GM18858 (cell line): ENCODE measurements around the gene LRMDA.

Experiments
- ATAC-seq: cut with Tn5 transposase; IDR thresholded peaks from one replicate; pipeline ENCODE4 v1.9.1; 2021; ENCODE audit not compliant: unreplicated experiment

LRMDA gene

DNA sequence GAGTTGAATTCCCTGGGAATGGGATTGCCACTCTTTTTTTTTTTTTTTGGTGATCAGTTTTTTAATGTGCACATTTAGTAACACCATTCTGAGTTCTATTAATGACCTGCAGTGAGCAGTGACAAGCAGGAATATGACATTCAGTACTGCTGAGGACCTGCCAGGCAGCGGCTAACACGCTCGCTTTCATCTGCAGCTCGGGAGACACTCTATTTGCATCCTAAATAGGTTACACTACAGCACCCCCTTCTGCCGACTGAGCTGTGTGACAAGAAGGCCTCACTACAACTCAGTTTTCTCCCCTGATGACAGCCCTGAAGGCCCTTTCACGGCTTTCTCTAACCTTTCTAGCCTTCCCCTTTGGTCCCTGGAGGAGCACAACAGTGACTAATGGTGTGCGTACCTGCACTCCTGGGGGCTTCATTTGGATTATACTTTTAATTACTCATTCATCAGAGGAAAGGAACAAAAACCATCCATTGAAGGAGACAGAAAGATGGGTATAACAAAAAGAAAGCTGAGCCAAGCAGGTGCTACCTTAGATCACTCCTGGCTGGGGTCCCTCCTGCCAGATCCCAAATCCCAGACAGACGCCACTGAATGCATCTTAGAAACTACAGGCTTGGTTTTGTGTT lies 872.4 kb downstream of the LRMDA start:
- ATAC-seq, result no peak

DNA sequence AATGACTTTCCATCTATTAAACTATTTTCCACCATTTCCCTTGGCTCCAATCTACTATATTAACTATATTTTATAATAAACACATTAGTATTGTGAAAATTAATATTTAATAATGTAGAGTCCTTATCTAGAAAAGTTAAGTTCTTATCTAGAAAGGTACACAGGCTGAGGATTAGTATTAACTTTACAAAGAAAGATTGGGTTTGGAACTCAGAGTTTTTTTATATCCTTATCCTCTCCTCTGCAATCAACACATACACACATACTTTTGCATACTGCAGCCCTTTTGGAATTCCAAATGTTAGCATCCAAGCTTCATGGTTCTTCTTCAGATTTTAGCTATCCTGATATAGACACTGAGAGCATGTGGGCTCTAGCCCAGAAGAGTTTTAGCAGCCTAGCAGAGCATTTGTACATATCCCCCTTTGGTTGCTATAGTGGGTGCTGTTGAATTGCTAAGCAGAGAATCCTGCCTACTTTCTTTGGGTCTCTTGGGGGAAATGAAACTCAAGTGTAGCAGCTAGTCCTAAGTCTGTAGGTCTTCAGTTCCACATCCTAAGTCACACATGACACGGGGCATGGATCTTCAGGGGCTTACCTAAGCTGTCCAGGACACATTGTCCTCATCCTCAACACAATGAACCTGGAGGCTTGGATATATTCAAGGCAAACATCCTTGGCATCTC lies 874.6 kb downstream of the LRMDA start:
- no peak for ATAC-seq

DNA sequence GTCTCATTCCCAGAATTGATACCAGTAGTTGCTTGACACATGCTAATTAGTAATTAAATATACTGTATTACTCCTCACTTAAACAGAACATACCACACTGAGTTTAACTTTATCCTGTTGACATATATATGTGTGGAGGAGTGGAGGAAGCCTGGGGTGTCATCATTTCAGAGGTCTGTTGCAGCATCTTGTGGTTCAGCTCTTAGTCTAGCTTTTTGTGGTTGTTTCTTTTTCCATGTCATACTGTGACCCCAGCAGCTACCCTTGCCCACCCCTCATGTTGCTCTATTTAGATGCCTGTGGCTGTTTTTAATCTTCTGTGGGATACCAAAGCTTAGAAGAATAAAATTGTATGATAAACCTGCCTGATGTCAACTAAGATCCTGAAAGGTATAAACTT lies 875.4 kb downstream of the LRMDA start:
- no peak for ATAC-seq

DNA sequence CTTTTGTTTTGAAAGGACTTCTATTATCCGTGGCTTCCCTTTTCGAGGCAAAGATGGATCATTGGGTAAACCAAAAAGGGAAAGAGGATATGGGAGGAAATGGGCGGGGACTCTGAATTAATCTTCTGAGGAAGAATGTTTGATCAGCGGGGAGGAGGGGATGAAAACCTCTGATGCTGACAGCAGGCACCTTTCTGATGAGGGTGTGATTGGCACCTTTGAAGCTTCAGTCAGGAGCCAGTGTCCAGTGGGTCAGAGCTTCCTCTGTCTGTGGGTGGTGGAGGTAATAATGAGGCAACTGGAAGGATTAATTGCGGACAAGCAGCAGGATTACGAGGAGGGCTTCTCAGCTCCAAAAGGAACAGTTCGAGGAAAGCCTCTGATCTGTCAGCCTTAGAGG lies 877.6 kb downstream of the LRMDA start:
- no peak for ATAC-seq

DNA sequence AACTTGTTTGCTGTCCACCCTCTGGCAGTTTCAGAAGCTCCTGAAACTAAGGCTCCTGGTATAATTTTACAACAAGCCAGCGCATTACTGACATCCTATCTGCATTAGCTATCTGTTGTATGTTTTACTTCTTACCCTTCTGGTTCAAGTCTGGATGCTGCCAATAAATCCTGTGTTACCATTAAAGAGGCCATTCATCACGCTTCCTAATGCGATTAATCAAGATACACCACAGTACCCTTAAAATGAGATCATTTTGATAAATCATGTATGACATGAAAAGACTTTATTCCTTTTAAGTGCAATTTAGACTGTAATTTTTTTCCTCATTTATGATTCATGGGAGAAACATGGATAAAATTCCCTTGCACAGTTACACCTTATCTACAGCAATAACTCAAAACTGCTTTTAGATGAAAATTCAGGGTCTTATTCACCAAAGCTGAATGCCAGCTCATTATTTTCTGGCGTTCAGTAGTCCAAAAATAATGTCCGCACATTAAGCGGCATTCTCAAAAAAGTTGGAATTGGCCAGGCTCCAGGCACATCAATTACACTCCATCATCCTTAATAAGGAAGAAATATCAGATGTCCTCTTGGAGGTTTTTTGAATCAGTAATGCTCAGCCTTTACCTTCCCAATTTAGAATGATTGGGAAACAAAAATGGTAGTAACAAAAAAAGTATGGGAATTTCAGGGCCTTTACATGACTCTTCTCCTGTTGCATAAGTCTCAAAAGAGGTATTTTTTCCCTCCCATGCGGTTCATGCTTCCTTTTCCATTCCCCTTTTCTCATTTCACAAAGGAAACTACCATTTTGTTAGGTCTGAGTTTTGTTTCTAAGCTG lies 878.5 kb downstream of the LRMDA start:
- ATAC-seq, result no peak

DNA sequence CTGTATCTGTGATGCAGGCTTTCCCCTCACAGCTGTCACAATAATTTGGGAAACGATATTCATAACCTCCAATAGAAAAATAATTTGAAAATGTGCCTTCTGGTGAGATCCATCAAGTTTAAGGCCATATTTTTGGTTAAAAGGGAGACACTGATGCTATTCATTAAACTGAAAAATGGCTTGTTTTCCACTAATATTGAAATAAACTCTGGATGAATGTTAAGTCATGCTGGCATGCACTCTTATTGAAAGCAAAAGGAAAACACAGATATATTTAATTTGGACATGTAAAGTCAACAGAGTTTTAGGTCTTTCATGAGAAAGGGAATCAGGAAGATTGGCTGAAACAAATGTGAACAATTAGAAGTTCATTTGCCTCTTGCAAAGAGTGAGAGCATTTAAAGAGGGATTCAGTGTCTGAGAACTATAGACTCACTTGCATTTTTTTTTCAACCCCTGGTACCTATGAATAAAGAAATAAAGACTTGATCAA lies 879.2 kb downstream of the LRMDA start:
- no peak for ATAC-seq

DNA sequence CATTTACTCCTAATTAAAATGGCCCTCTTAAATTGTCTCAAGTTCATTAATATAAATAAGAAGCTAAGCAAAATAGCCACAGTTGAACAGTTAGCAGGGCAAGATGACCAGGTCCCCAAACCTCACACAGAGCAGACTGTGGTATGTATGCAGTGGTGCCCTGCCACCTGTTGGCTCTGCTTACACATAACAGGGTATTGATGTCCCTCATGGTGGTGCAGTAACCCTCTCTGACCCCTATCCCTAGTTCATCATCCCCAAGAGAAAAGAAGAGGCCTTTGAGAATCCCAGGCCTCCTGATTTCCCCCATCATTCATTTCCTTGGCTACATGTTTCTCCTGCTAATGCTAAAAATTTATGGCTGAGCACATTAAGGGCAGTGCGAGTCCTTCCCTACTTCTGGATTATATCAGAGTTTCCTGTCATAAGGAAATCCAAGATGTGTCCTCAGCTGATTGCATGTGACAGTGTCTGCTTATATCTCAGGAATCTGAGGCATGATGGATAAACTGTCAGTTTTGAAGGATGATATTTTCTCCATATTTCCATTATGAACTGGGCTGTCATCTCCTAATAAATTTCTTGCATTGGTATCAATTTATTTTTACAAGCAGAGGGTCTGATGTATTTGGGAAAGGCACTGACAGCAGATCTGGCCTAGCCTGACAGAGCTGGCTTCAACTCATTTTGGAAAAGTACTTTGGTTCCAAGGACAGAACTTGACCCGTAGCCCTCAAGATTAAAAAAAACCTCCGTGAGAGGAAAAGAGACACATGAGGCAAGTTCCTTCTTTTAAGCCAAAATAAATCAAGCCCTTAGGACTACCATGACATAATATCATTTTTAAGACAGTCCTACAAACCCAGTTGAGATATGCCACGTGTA lies 880.6 kb downstream of the LRMDA start:
- ATAC-seq, result no peak

DNA sequence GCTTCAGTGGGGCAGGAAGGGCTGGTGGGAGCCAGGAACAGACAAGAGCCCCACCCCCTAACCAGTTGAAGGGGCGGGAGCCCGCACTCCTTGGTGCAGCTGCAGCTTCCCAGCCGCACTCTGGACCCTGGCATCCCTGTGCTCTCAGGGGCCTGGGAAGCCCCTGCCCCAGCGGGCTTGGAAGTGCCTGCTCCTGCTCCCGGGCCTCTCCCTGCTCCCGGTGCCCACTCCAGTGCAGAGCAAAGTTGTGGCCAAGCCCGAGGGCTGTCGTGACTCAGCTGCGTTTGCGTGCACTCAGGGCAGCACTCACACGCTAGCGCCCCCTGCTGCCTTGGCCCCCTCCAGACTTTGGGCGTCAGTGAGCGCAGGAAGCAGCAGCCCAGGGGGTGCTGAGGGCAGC lies 883.8 kb downstream of the LRMDA start:
- ATAC-seq, result no peak

DNA sequence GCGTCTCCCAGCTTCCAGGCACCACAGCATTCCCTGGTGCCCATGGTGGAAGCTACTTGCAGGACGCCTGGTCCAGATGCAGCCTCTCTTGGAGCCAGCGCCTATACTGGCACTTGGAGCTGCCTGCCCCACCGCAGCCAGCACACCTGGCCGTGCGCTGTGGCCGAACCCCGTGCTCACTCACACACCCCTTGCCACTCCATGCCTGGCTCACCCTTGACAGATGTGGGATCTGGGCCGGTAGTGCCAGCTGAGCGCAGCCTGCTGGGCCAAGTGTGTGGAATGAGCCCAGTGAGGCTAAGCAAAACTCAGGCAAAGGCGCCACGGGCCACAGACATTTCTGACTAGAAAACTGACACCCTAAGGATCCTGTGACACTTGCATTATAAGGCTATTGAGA lies 884.8 kb downstream of the LRMDA start:
- no peak for ATAC-seq

DNA sequence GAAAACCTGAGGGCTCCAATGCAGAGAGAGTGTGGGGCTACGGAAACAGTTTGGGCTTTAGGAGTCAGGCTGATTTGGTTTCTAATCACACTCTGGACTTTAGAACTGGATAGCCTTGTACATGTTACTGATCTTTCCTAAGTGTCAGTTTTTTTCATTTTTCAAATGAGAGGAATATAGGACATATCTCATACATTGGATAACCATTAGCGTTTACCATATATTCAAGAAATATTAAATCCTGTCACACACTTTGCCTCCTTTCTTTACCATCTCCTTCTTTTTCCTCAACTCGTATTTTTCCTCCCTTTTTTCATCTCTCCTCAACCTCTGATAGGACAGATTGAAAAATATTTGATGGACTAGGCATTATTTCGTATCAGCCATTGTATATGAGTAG lies 885.7 kb downstream of the LRMDA start:
- no peak for ATAC-seq

DNA sequence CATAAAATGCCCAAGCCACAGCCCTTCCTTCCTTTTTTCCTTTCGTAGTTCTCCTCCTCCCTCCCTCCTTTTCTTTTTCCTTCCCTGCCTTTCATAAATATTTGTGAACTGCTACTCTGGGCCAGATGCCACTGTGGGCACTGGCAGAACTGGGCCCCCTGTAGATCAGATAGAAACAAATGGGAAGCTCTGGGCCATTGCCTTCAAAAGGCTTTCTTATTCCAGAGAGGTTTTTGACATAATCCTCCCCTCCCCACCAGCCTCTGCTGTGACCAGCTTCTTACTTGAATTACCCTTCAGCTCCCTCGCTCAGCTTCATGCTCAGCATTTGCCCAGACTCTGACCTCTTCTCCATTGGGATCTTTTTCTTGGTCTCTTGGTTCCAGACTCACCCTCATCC lies 886.8 kb downstream of the LRMDA start:
- no peak for ATAC-seq

DNA sequence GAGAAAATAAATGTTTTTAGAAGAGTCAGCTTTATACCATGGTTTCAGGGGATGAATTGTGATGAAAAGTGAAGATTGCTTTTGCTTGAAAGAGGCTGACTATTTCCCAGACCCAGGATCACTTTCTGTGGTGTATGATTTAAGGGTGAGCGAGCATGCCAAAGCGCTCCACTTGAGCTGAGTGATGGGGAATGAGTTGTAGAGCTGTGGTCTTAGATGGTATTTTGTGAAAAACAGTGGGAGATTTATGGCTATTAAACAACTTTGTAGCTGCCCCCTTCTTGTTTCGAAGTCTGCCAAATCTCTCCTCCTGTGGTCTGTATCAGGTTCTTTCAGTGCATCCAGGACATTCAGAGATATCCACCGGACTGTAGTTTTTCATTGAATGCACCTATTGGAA lies 888.2 kb downstream of the LRMDA start:
- ATAC-seq, result no peak

DNA sequence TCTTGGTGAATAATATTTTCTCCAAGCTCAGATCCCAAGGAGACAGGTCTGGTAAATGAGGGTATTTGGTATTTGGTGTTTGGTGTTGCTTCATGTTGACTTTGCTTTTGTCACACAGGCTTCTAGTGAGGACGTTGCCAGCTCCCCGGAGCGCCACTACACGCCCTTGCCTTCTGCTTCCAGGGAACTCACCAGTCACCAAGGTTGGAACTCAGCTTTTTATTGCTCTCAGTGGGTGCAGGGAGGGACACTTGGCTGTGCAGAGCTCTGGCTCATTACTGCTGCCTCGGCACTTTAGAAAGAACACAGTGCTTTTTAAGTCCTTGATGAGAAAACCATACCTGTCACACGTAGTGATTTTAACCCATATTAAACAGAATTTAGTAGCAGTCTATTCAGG lies 892.9 kb downstream of the LRMDA start:
- no peak for ATAC-seq

DNA sequence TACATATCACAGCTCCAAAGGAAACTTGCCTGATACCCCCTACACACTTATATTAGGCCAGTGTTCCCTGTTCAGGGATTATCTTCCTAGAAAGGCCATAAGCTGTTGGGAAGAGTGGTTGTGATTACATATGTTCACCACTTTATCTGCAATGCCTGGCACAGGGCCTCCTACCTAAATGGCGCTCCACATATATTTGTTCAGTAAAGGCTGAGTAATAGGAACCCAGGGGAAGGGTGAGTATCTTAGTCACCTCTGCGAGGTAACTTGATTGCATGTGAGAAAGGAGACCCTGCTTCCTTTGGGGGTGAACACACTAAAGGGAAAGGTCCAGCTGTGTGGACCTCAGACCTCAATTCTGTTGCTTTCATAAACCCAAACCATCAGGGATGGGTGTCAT lies 896.0 kb downstream of the LRMDA start:
- no peak for ATAC-seq

DNA sequence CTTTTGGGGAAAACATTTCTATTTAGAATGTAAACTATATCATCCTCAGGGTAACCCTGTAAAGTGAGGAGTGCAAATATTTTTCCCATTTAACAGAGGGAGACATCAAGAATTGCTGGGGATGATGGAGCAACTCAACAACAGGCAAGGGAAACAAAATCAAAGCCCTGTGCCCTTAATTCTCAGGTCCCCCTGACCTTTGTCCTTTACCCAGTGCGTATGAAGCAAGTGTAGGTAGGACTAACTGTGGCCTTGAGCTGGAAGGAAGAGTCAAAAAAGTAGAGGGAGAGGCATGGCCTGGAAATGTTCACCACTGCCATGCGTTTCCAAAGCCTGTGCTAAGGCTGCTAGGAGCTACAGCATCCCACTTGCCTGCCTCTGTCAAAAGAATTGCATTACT lies 896.9 kb downstream of the LRMDA start:
- no peak for ATAC-seq

DNA sequence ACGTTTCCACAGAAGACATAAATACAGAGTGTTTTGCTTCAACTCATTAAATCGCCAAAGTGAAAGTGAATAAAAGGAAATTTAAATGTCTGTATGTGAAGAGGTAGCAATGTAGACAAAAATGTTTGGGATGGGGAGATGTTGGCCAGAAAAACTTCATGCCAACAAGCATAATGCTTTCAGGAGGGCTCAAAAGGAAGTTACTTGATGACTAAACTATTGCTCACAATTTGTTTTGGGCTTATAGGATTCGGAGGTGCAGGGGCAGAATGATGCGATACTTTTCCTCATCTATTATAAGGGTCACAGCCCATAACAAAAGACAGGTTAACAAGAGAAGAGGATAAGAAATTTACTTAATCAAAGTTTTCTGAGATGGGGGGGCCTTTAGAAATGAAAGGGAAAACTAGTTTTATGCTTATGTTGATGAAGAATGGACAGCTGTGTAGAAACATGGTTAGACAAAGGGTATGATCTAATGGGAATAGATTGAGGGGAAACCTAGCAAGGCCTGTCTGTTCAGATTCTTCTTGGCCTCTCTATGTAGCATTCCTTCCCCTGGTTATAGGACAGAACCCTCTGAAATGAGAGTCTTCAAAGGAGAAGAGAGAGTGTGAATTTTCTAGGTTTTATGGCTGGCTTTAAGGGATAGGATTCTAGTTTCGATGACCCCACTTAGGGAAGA lies 898.6 kb downstream of the LRMDA start:
- no peak for ATAC-seq

DNA sequence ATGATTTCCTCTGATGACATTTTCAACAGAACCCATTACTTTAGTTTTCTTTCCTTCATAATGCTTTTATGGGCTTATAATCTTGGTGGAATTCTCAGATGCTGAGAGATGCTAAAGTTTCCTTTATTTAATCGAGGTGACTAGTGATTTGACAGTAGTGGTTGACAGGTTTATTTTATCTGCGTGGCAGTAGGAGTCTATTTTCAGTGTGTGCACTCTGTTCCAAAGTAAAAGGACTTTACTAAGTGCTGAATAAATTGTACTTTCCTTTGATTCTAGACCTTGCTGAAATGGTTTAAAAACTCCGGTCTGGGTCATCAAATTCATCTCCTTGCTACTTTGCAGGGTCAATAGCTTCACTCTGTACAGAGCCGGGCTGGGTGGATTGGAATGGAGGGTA lies 900.3 kb downstream of the LRMDA start:
- no peak for ATAC-seq

DNA sequence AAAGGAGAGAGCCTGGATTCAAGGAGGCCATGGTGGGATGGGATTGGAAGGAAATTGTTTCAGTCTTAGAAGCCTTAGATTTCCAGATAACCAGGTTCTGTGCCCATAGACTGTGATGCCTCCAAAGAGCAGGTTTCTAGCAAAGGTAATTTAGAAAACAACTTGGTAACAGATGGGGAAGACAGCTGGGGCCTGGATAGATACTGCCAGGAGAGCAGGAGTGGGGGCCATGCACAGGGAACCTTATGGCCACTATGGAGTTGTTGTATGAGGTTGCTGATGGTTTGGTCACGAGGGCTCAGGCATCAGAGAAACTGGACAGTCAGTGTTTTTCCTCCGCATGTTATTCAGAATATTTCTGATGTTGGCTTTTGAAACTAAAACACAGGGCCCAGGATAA lies 901.9 kb downstream of the LRMDA start:
- no peak for ATAC-seq

DNA sequence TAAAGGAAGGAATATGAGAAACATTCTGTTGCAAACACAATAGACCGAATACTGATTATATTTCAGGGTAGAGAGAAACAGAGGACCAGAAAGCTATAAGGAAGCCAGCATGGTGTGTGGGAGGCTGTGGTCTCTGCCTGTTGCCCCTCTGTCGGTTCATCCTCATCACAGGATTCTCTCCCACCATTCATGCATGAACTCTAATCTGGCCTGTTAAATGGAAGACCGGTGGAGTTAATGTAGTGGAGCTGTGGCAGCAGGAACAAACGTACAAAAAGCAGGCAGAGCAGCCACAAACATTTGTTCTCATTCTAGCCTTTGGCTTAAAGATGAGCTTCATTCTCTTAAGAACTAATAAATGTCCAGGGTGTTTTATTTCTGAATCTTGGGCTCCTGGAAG lies 902.4 kb downstream of the LRMDA start:
- ATAC-seq, result no peak

DNA sequence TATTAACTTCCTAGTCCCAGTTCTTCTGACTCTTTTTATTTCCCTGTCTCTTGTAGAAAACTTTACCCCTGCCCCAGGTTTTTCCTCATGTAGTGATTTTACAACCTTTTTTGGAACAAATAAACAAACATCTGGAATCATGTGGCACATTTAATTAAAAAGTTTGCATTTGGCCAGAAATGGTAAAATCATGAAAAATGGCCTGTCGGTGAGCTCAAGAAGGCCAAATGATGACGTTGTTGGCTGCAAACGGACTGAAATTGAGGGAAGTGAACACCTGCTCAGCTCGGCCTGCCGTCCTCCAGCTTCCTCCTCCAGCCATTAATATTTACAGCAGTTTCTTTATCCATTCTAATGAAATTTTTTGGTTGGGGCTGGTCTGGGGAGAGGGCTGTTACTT lies 902.8 kb downstream of the LRMDA start:
- ATAC-seq, result no peak
